Tibial artery (tissue), 4 donors: ENCODE results near the gene BEAN1.

Experiments
- DNase-seq, 2 donors: peaks; one replicate each; pipeline ENCODE4 v3.0.0-alpha.2; 2019
- H3K27ac ChIP-seq, 2 donors: fragments of 200-600 bp; sonication (generic) in 1 of 2; 1 replicate in 1 of 2; 2 replicates in 1 of 2; pipeline ENCODE4 v1.5.1; 2018 to 2019; ENCODE audit warnings: mild to moderate bottlenecking in 1 of 2
- H3K27me3 ChIP-seq, 2 donors: fragments of 200-600 bp; sonication (generic) in 1 of 2; one replicate each; pipeline versions ENCODE4 v1.5.1 to v1.6.0; 2016 to 2019
- H3K36me3 ChIP-seq, 3 donors: fragments of 200-600 bp; sonication (generic) in 2 of 3; one replicate each; pipeline ENCODE4 v1.5.1; 2016 to 2019; ENCODE audit warnings: mild to moderate bottlenecking in 2 of 3
- H3K4me1 ChIP-seq, 4 donors: fragments of 200-600 bp; sonication (generic) in 2 of 4; 1 replicate in 3 of 4; 2 replicates in 1 of 4; pipeline ENCODE4 v1.5.1; 2016 to 2019
- H3K4me3 ChIP-seq, 2 donors: fragments of 200-600 bp; sonication (generic) in 1 of 2; 1 replicate in 1 of 2; 2 replicates in 1 of 2; pipeline ENCODE4 v1.5.1; 2018 to 2019; ENCODE audit warnings: mild to moderate bottlenecking in 2 of 2
- H3K9me3 ChIP-seq, 3 donors: fragments of 200-600 bp; sonication (generic) in 1 of 3; one replicate each; pipeline ENCODE4 v1.5.1; 2016 to 2019
- CTCF ChIP-seq, 2 experiments: fragments of 200-600 bp in 1 of 2; fragments of 450-650 bp in 1 of 2; IDR thresholded peaks; one replicate each; pipeline ENCODE4 v1.5.1; 2017 to 2019; ENCODE audit warnings: antibody characterized with exemption in 2 of 2, mild to moderate bottlenecking in 1 of 2, moderate library complexity in 1 of 2
- intact Hi-C: fragments of 100-400 bp; cut with DNase I; formaldehyde crosslinking; loops from one replicate; pipeline ENCODE4 v1.15.0; 2023; ENCODE audit warnings: low total_unique reads

BEAN1 gene

GRCh38 chr16:66403531-66404145 lies 23.5 kb upstream of the BEAN1 start:
- Histone ChIP-seq H3K36me3 (no peaks in the 10 kb centered on the region), H3K4me1 (peaks cover 0 to 15% (median 10%) of the 10 kb centered on the region in 4 donors), H3K27me3 (peaks cover 0 to 16% of the 10 kb centered on the region in 2 donors), H3K9me3 (no peaks in the 10 kb centered on the region), H3K27ac (no peak overlapping the region), H3K4me3 (no peak overlapping the region)
- DNase-seq, result peak in 1 of 2 donors; percentile 38
- intact Hi-C loops, result no loop called here
- no peak for TF ChIP-seq CTCF (IDR thresholded peaks at IDR 0.05)

GRCh38 chr16:66405057-66405783 lies 21.9 kb upstream of the BEAN1 start:
- peaks cover 0 to 17% (median 10%) of the 10 kb centered on the region in 4 donors for H3K4me1 ChIP-seq
- intact Hi-C loops, result loop anchor here (5.0 kb wide), 2 partner anchors 182 to 197 kb away; partner anchors contain the start of gene CMTM3
- no peak overlapping the region for H3K4me3 ChIP-seq
- no peak overlapping the region for H3K27ac ChIP-seq
- no peaks in the 10 kb centered on the region for H3K36me3 ChIP-seq
- no peaks in the 10 kb centered on the region for H3K9me3 ChIP-seq
- DNase-seq, result no peak
- TF ChIP-seq CTCF (IDR thresholded peaks at IDR 0.05), result no peak
- H3K27me3 ChIP-seq, result peaks cover 0 to 23% of the 10 kb centered on the region in 2 donors

GRCh38 chr16:66406534-66407221 lies 20.4 kb upstream of the BEAN1 start:
- Histone ChIP-seq H3K4me3 (peak overlapping the region; percentile 40 to 48), H3K36me3 (no peaks in the 10 kb centered on the region), H3K4me1 (peaks cover 0 to 14% (median 6%) of the 10 kb centered on the region in 4 donors), H3K9me3 (no peaks in the 10 kb centered on the region), H3K27ac (no peak overlapping the region), H3K27me3 (peaks cover 0 to 24% of the 10 kb centered on the region in 2 donors)
- DNase-seq, result peak; percentile 87 to 90
- intact Hi-C loops, result loop anchor here (2.0 to 5.0 kb wide), 3 partner anchors 78 to 196 kb away; partner anchors contain the start of gene CMTM3
- TF ChIP-seq CTCF (IDR thresholded peaks at IDR 0.05), result peak; percentile 81 to 92

- no peak for TF ChIP-seq CTCF (IDR thresholded peaks at IDR 0.05)
- H3K9me3 ChIP-seq, result no peaks in the 10 kb centered on the region
- no peak for DNase-seq
- H3K36me3 ChIP-seq, result no peaks in the 10 kb centered on the region
- intact Hi-C loops, result loop anchor here (5.0 kb wide), 2 partner anchors 179 to 194 kb away; partner anchors contain the start of gene CMTM3
- no peak overlapping the region for H3K4me3 ChIP-seq
- H3K27me3 ChIP-seq, result peaks cover 0 to 19% of the 10 kb centered on the region in 2 donors
- H3K27ac ChIP-seq, result no peak overlapping the region
- peaks cover 0 to 14% (median 6%) of the 10 kb centered on the region in 4 donors for H3K4me1 ChIP-seq
Measured at GRCh38 chr16:66408163-66409048, 18.7 kb upstream of the BEAN1 start.

GRCh38 chr16:66409156-66409555 lies 17.9 kb upstream of the BEAN1 start:
- intact Hi-C loops, result loop anchor here (5.0 kb wide), 2 partner anchors 178 to 193 kb away; partner anchors contain the start of gene CMTM3
- Histone ChIP-seq H3K4me3 (no peak overlapping the region), H3K27ac (no peak overlapping the region), H3K4me1 (peaks cover 0 to 14% (median 6%) of the 10 kb centered on the region in 4 donors), H3K27me3 (peaks cover 0 to 19% of the 10 kb centered on the region in 2 donors), H3K9me3 (no peaks in the 10 kb centered on the region), H3K36me3 (no peaks in the 10 kb centered on the region)
- no peak for DNase-seq
- no peak for TF ChIP-seq CTCF (IDR thresholded peaks at IDR 0.05)
